Body of pancreas (tissue), 4 donors: Measurements from ENCODE around the gene CCR7. TPM values are rescaled to one million over a fixed set of nuclear protein-coding genes. Genes with fewer than 3 reads are reported as not detected.

Source experiments
- ATAC-seq: fragments of 150-250 bp; one replicate; pipeline ENCODE4 v1.9.1; 2016
- DNase-seq, 4 donors: peaks; one replicate each; pipeline ENCODE4 v3.0.0-alpha.2; 2019
- H3K27ac ChIP-seq, 4 donors: fragments of 200-600 bp; sonication (generic); 1 replicate in 3 of 4; 2 replicates in 1 of 4; pipeline versions ENCODE4 v1.5.1 to v1.6.1; 2016 to 2019; ENCODE audit warnings: mild to moderate bottlenecking in 1 of 4, mixed read lengths in 1 of 4, moderate library complexity in 1 of 4
- H3K27me3 ChIP-seq, 2 donors: fragments of 200-600 bp; sonication (generic); one replicate each; pipeline ENCODE4 v1.6.0; 2016; ENCODE audit warnings: mild to moderate bottlenecking in 1 of 2
- H3K36me3 ChIP-seq, 2 donors: fragments of 200-600 bp; sonication (generic); replicated peaks in 1 of 2; 2 replicates each; pipeline ENCODE4 v1.5.1; 2016; ENCODE audit warnings: low read depth in 2 of 2; ENCODE audit not compliant: insufficient read depth in 1 of 2
- H3K4me1 ChIP-seq: fragments of 200-600 bp; sonication (generic); one replicate; pipeline ENCODE4 v1.6.0; 2016
- H3K4me3 ChIP-seq, 2 donors: fragments of 200-600 bp; sonication (generic); 1 replicate in 1 of 2; 2 replicates in 1 of 2; pipeline ENCODE4 v1.5.1; 2016 to 2019
- H3K9me3 ChIP-seq, 3 donors: fragments of 200-600 bp; sonication (generic); 1 replicate in 2 of 3; 2 replicates in 1 of 3; pipeline ENCODE4 v1.5.1; 2016
- POLR2A ChIP-seq, 3 donors: fragments of 450-650 bp; IDR thresholded peaks; one replicate each; pipeline ENCODE4 v1.6.1; 2016; ENCODE audit warnings: antibody characterized with exemption in 3 of 3, mild to moderate bottlenecking in 2 of 3
- WGBS, 2 donors: methylation state at CpG; one replicate each; pipeline ENCODE4 v1.1.5; 2017; 5-methylcytosine and 5-hydroxymethylcytosine counted together
- intact Hi-C: fragments of 100-400 bp; cut with DNase I; formaldehyde crosslinking; loops from one replicate; pipeline ENCODE4 v1.15.1; 2023
- total RNA-seq, 2 donors: library from RNA; depleted of rRNA; stranded (reverse); fragments of >200 nt; gene quantifications; one replicate each; pipeline ENCODE4 v1.1.0, GENCODE V29; 2016
- TF ChIP-seq, protein P1 (sequence below), 7 experiments: fragments of 450-650 bp in 4 of 7; fragments of 200-600 bp in 3 of 7; sonication (generic) in 3 of 7; IDR thresholded peaks; one replicate each; pipeline ENCODE4 v1.5.1; 2016 to 2019; ENCODE audit warnings: antibody characterized with exemption in 7 of 7

The CCR7 gene
- total RNA-seq, 2 donors from 2014 or later: 0.26 TPM; not detected in 1

DNA sequence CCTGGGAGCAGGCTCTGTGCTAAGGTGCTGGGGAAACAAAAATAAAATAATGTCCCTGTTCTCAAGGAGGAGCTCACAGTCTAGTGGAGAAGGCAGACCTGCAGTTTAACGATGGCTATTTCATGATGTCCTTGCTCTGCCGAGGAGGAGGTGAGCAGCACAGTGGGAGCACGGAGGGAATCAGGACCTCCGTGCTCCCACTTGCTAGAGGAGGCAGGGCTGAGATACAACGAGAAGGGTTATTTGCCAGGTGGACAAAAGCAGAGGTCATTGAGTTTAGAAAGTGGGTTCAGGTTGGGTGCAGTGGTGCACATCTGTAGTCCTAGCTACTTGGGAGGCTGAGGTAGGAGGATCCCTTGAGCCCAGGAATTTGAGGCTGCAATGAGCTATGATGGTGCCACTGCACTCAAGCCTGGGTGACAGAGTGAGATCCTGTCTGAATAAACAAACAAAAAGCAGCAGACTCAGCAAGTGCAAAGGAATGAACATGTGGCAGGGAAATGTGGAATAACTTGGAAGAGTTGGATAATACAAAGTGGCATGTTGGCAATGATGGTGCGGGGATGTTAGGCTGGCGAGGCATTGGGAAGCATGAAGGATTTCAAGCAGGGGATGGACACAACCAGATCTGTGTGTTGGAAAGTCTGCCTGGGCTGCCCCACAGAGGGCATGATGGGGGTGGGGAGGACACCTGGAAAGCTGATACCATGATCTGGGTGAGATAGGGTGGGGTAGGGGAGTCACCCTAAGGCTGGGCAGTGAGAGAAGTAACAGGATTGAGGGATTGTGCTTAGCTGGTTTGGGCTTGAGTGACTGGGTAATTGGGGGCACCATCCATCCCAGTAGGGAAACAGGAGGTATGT, 51.0 kb downstream of the CCR7 start:
- no peak for ATAC-seq
- no peak for DNase-seq
- Histone ChIP-seq H3K4me1 (peaks cover 5% of the 10 kb centered on the region), H3K36me3 (no peaks in the 10 kb centered on the region), H3K27ac (no peak overlapping the region), H3K4me3 (no peak overlapping the region), H3K27me3 (no peaks in the 10 kb centered on the region), H3K9me3 (no peaks in the 10 kb centered on the region)
- 68 to 74% methylated on average over 7 of the region's 7 CpGs for WGBS, 2 donors
- intact Hi-C loops: no loop called here
- TF ChIP-seq POLR2A (IDR thresholded peaks at IDR 0.05): no peak
- TF ChIP-seq, protein P1, sequence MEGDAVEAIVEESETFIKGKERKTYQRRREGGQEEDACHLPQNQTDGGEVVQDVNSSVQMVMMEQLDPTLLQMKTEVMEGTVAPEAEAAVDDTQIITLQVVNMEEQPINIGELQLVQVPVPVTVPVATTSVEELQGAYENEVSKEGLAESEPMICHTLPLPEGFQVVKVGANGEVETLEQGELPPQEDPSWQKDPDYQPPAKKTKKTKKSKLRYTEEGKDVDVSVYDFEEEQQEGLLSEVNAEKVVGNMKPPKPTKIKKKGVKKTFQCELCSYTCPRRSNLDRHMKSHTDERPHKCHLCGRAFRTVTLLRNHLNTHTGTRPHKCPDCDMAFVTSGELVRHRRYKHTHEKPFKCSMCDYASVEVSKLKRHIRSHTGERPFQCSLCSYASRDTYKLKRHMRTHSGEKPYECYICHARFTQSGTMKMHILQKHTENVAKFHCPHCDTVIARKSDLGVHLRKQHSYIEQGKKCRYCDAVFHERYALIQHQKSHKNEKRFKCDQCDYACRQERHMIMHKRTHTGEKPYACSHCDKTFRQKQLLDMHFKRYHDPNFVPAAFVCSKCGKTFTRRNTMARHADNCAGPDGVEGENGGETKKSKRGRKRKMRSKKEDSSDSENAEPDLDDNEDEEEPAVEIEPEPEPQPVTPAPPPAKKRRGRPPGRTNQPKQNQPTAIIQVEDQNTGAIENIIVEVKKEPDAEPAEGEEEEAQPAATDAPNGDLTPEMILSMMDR (IDR thresholded peaks at IDR 0.05): no peak

DNA sequence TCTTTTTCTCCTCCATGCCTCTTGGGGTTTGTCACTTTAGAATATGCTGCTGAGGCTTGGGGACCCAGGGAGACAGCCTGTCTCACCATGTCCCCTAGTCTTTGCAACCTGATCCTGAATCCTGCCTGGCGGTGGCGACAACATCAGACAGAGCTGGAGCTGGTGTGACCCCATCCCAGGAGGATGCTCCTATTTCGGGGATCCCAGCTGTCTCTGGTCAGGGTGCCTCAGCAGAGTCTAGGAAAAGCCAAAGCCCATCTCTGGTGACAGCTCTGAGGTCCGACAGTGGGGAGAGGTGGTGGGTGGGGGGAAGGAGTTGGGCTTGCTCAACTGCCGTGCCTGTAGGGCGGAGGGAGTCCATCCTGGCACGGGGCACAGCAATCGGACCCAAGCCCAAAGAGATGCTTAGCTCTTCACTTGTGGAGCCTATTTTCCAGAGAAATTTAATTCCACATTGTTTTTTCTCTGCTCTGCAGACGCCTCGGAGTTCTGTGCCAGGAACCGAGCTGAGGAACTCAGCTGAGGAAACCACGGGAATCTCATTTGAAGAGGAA, 53.5 kb downstream of the CCR7 start:
- no peaks in the 10 kb centered on the region for H3K27me3 ChIP-seq
- H3K36me3 ChIP-seq: no peaks in the 10 kb centered on the region
- no peak overlapping the region for H3K4me3 ChIP-seq
- ATAC-seq (no peak), DNase-seq (no peak)
- intact Hi-C loops: no loop called here
- no peak overlapping the region for H3K27ac ChIP-seq
- WGBS, 2 donors: 69 to 71% methylated on average over 12 of the region's 12 CpGs
- H3K9me3 ChIP-seq: no peaks in the 10 kb centered on the region
- TF ChIP-seq, protein P1 (IDR thresholded peaks at IDR 0.05): no peak
- no peak for TF ChIP-seq POLR2A (IDR thresholded peaks at IDR 0.05)
- H3K4me1 ChIP-seq: peaks cover 5% of the 10 kb centered on the region

DNA sequence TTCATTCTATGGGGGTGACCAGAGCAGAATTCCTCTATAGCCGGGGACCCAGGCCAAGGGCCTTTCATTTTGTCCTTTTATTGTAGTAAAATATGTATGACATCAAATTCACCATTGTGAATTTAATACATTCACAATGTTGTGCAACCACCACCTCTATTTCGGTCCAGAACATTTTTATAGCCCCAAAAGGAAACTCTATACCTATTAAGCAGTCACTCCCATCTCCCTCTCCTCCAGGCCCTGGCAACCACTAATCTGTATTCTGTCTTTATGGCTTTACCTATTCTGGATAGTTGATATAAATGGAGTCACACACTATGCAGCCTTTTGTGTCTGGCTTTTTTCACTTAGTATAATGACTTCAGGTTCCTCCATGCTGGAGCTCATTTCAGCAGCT, 54.1 kb downstream of the CCR7 start:
- Histone ChIP-seq H3K27me3 (no peaks in the 10 kb centered on the region), H3K36me3 (no peaks in the 10 kb centered on the region), H3K27ac (no peak overlapping the region), H3K4me3 (no peak overlapping the region), H3K9me3 (no peaks in the 10 kb centered on the region), H3K4me1 (peaks cover 5% of the 10 kb centered on the region)
- ATAC-seq (no peak), DNase-seq (no peak)
- TF ChIP-seq, protein P1 (IDR thresholded peaks at IDR 0.05): no peak
- no peak for TF ChIP-seq POLR2A (IDR thresholded peaks at IDR 0.05)
- intact Hi-C loops: no loop called here
- 69 to 80% methylated on average over 2 of the region's 2 CpGs for WGBS, 2 donors

DNA sequence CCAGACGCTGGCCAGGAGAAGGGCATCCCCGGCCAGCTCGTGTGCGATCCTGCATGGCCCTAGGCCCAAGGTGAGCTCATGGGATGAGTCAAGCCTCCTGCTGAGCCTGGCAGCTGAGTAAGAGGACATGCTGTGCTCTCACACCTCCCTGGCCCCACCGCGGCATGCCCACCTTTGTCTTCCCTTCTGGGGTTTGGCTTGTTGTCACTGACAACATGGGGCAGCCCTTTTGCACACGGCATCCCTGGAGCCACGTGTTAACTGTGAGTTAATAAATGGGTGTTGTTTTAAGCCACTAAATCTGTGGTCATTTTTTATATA, 55.0 kb downstream of the CCR7 start:
- TF ChIP-seq, protein P1 (IDR thresholded peaks at IDR 0.05): no peak
- TF ChIP-seq POLR2A (IDR thresholded peaks at IDR 0.05): no peak
- intact Hi-C loops: no loop called here
- Histone ChIP-seq H3K9me3 (no peaks in the 10 kb centered on the region), H3K36me3 (no peaks in the 10 kb centered on the region), H3K4me1 (peaks cover 5% of the 10 kb centered on the region), H3K27me3 (no peaks in the 10 kb centered on the region), H3K27ac (no peak overlapping the region), H3K4me3 (no peak overlapping the region)
- ATAC-seq (no peak), DNase-seq (peak in 1 of 4 donors; percentile 32)
- 48 to 65% methylated on average over 3 to 8 of the region's 8 CpGs for WGBS, 2 donors
